HG02852 (cell line): ENCODE measurements around the gene MRTFA.

Experiments
- ATAC-seq: cut with Tn5 transposase; IDR thresholded peaks from one replicate; pipeline ENCODE4 v1.9.1; 2021; ENCODE audit warnings: mild to moderate bottlenecking, moderate library complexity; ENCODE audit not compliant: unreplicated experiment

The MRTFA gene

DNA sequence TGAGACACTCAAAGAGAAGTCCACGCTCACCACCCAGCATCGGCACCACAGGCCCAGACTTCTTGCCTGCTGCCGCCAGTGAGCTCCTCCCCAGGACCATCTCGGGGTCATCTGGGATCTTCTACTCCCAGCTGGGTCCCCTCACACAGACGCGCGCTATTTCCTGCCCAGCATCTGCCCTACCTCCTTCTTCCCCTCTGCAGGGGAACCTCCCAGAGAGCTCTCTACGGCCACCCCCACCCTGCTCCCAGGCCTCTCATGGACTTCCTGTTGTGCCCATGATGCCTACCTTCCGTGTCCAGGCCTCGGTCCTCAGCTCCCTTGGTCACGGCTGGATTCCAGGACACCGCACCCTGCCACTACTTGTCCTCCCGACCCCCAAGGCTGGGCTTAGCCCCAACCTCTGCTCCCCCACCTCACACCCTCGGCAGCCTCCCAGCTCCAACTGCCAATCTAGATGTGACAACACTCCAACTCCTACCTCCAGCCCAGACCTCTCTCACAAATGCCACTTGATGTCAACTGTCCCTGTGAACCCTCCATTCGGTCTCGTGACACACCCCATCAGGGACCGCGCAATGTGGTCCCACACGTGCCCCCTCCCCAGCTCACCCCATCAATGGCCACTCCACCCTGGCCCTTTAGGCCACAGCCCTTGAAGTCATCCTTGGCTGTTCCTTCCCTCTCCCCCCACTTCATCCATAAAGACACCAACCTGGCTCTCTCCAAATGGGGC, 220.8 kb downstream of the MRTFA start:
- no peak for ATAC-seq

DNA sequence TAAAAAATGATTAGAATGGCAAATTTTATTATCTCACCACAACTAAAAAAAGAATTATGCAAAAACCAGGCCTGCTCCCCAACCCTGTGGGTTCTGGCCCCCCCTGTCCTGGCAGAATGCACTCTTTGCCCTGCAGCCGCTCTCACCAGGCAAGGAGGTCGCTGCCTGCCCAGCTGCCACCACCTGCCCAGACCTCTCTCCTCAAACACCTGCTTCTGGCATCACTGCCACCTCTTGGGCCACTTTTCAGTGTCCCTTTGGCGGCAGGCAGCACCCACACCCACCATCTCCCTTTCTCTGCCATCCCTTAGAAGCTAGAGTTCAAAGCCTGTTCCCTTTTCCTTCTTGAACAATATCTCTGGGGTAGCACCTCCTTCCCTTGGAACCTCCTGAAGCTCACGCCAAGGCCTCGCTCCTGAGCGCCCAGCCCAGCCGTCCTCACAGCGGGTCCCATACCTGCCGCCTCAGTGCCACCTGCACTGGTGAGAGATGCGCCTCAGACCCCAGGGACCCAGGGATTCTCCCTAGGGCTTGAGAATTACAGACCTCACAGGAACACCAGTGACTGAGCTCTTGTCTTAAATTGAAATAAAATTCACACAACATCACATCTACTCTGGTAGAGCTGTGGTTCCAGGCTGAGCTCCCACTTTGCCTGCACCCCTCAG, 221.5 kb downstream of the MRTFA start:
- no peak for ATAC-seq

- ATAC-seq = no peak
Observed at GRCh38 chr22:40414311-40414710, 222.2 kb downstream of the MRTFA start.

- no peak for ATAC-seq
Observed at GRCh38 chr22:40413873-40414272, 222.6 kb downstream of the MRTFA start.

DNA sequence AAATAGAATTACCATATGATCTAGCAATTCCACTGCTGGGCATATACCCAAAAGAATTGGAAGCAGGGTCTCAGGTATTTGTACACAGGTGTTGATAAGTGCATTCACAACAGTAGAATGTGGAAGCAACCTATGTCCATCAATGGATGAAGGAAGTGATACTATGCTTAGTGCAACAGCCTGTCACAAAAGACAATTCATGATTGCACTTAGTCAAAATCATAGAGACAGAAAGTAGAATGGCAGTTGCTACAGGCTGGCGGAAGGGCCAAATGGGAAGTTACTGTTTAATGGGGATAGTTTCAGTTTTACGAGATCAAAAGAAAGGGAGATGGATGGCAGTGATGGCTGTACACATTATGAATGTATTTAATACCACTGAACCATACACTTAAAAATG, 224.1 kb downstream of the MRTFA start:
- ATAC-seq = no peak

DNA sequence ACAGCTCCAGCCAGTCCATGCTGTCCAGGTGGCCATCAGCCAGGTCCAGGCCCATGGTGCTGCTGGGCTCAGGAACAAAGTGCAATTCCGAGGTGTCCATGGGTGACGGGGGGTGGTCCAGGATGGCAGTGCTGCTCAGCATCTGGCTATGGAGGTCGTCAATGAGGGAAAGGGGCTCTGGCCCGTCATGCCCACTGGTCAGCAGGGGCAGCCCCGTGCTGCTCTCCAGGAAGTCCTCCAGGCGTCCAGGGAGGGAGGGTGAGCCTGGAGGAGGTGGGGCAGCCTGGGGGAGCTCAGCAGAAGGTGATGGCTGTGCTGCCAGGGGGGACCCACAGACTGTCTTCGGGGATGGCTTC, 225.0 kb downstream of the MRTFA start:
- ATAC-seq = no peak

DNA sequence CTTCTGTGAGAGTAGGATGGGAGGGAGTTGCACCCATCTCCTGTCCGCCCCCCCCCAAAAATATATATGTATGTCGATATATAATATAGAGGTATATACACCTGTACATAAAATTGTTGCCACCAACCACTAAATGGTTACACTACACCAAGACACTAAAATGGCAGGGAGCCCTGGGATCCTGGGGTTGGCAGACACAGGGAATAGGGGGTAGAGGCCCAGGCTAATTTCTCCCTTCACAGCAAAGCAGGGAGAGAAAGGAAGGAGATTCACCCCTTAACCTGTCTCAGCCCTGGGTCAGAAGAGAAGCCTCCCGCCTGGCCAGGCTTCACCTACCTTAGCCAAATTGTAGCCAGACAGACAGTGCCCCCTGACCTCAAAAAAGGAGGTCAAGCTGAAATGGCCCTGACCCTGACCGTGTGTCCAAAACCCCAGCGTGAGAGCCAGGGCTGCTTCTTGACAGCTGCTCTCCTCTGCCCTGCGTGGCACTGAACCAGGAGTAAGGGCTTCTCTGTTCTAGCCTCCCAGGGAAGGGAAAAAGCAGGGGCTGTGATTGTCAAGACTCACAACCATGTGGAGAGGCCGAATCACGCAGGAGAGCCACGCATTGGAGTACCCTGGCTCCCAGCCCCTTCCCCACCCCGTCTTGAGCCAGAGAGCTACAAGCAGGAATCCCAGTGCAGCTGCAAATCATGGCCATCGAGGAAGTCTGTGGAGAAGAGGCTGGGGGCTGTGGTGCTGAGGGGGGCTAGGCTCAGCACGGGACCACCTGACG, 225.6 kb downstream of the MRTFA start:
- no peak for ATAC-seq

- no peak for ATAC-seq
Observed at GRCh38 chr22:40410272-40410671, 226.2 kb downstream of the MRTFA start.

DNA sequence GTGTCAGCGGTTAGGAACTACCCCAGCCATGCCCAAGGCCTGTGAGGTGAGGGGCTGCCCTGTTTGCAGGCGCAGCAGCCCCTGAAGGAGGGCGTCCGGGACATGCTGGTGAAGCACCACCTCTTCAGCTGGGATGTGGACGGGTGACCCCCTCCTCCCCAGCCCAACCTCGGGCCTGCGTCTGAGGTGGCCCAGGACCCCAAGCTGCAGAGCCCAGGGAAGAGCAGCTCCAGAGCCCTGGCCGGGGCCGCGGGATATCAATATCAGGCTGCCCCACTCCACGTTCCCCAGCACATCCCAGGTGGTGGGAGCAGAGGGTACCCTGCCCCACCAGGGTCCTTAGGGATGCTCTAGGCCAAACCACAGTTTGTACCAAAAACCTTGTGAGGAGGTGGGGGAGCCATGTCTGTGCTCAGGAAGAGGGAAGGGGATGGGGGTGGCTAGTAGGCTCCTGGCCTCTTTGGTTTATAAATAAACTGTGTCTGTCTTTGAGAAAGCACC, 226.9 kb downstream of the MRTFA start:
- ATAC-seq = no peak

- no peak for ATAC-seq
Observed at GRCh38 chr22:40408718-40409612, 227.6 kb downstream of the MRTFA start.

DNA sequence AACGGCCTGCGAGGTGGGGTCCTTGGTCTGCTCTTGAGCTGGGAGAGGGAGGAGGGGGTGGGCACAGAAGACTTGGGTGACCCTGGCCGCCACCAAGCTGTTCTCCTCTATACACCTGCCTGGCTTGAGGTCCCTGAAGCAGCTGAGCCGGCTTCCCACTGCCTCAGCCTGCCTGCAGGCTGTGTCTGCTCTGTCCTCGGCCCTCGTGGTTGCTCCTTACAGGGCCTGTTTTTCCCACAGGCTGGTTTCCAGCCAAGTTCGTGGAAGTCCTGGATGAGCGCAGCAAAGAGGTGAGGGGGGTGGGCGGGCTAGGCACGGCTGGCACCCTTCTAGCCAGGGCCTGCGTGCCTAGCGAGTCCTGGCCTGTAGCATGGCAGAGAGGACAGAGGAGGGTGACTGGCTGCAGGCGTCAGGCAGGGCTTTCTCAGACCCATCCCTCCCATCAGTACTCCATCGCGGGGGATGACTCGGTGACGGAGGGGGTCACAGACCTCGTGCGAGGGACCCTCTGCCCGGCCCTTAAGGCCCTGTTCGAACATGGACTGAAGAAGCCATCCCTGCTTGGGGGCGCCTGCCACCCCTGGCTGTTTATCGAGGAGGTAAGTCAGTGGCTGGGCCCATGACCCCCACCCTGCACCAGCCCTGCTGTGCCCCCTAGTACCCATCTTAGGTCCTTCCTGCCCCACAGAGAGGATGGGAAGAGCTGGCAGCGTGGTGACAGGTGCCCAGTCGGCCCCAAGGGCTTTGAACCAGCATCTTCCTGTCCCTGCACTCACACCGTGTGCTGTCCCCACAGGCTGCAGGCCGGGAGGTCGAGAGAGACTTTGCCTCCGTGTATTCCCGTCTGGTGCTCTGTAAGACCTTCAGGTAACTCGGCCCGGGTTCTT, 228.4 kb downstream of the MRTFA start:
- ATAC-seq = no peak

GRCh38 chr22:40407021-40407761, 229.3 kb downstream of the MRTFA start:
- ATAC-seq = no peak

- ATAC-seq = no peak
Observed at GRCh38 chr22:40406063-40406890, 230.2 kb downstream of the MRTFA start.

DNA sequence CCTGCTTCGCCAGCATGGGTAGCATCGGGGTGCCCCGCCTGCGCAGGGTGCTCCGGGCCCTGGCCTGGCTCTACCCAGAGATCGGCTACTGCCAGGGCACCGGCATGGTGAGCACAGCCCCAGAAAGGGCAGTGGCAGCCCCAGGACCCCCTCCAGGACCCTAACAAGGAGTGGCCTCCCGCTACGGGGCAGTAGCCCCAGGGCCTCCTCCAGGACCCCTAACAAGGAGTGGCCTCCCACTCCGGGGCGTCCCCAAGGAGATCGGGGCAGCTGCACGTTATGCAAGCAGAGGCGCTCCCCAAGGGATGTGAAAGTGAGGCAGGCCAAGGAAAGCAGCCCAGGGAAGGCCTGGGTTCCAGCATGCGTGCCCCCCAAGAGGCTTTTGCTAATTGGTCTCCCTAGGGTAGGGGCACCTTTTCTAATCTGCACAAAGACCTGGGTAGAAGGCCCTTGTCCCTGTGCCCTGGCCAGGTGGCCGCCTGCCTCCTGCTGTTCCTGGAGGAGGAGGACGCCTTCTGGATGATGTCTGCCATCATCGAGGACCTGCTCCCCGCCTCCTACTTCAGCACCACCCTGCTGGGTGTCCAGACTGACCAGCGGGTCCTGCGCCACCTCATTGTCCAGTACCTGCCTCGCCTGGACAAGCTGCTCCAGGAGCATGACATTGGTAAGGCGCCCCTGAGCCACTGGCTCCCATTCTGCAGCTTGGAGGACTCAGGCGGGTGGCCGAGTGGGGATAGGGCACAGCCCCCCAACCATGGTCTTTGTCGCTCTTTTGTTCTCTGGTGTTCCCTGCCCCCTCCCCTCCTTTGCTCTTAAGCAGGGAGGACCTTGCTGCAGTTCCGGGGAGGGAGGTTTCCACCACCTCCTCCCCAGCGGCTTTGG, 231.1 kb downstream of the MRTFA start:
- no peak for ATAC-seq

GRCh38 chr22:40404251-40405177, 232.0 kb downstream of the MRTFA start:
- no peak for ATAC-seq

DNA sequence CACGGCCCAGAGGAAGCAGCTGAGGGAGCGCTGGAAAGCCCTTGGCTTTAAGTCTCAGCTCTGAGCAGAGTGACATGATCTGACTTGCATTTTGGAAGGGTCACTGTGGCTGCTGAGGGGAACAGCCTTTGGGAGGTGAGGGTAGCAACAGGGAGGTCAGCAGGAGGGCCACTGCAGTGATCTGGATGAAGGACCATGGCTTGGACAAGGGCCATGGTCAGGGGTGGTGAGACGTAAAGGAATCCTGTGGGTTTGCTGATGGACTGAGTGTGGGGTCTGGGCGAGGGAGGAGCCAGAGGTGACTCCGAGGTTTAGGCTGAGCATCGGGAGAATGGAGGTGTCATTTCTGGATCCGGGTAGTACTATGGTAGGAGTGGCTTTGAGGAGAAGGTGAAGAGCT, 232.9 kb downstream of the MRTFA start:
- no peak for ATAC-seq
